Coronary artery (tissue), 2 donors: ENCODE data around the gene EDARADD.

Source experiments
- DNase-seq: peaks from one replicate; pipeline ENCODE4 v3.0.0-alpha.2; 2017; ENCODE audit warnings: low spot score
- H3K27ac ChIP-seq, 2 donors: fragments of 200-600 bp; sonication (generic); one replicate each; pipeline ENCODE4 v1.5.1; 2016 to 2019
- H3K4me3 ChIP-seq: fragments of 200-600 bp; sonication (generic); 2 replicates; pipeline ENCODE4 v1.5.1; 2016; ENCODE audit warnings: mild to moderate bottlenecking, moderate library complexity
- CTCF ChIP-seq: fragments of 200-600 bp; sonication (generic); IDR thresholded peaks from one replicate; pipeline ENCODE4 v1.5.1; 2019; ENCODE audit warnings: antibody characterized with exemption

Gene EDARADD

GRCh38 chr1:236516929-236517704 is 123.0 kb downstream of the EDARADD start:
- H3K27ac ChIP-seq: peak overlapping the region in 1 of 2 donors; percentile 35
- H3K4me3 ChIP-seq: no peak overlapping the region
- no peak for TF ChIP-seq CTCF
- no peak for DNase-seq

GRCh38 chr1:236518322-236518721 is 124.2 kb downstream of the EDARADD start:
- no peak for TF ChIP-seq CTCF
- Histone ChIP-seq H3K27ac (no peak overlapping the region), H3K4me3 (no peak overlapping the region)
- DNase-seq: no peak

- H3K4me3 ChIP-seq: no peak overlapping the region
- peak overlapping the region in 1 of 2 donors; percentile 28 for H3K27ac ChIP-seq
- TF ChIP-seq CTCF: no peak
Measured at GRCh38 chr1:236520445-236521005, 126.4 kb downstream of the EDARADD start.

GRCh38 chr1:236522937-236523703 is 129.0 kb downstream of the EDARADD start:
- no peak for TF ChIP-seq CTCF
- Histone ChIP-seq H3K27ac (peak overlapping the region; percentile 89 to 96), H3K4me3 (peak overlapping the region; percentile 96)
- no peak for DNase-seq

More at GRCh38 chr1:236520445-236521005, 126.4 kb downstream of the EDARADD start:
- DNase-seq: no peak

GRCh38 chr1:236523704-236524141 is 129.6 kb downstream of the EDARADD start, which contains the start of gene LGALS8:
LGALS8 (plus strand) TSS chr1:236523982; CDS start chr1:236526071, 2,089 bp downstream.
- peak within 1 kb of the TSS; percentile 89 to 96 for H3K27ac ChIP-seq
- peak; percentile 94 for DNase-seq
- peak within 1 kb of the TSS; percentile 96 for H3K4me3 ChIP-seq
- TF ChIP-seq CTCF: no peak

- Histone ChIP-seq H3K4me3 (peak overlapping the region; percentile 96), H3K27ac (peak overlapping the region; percentile 89 to 96)
- no peak for TF ChIP-seq CTCF
- peak; percentile 77 for DNase-seq
Measured at GRCh38 chr1:236524142-236524894, 130.2 kb downstream of the EDARADD start.
